ENCODE data around the gene AK5.
"Not testable (repeated sequence)": the region's sequence is repeated elsewhere in the genome, so short reads cannot be mapped to it uniquely, and the experiment has no call there.

AK5 gene

DNA sequence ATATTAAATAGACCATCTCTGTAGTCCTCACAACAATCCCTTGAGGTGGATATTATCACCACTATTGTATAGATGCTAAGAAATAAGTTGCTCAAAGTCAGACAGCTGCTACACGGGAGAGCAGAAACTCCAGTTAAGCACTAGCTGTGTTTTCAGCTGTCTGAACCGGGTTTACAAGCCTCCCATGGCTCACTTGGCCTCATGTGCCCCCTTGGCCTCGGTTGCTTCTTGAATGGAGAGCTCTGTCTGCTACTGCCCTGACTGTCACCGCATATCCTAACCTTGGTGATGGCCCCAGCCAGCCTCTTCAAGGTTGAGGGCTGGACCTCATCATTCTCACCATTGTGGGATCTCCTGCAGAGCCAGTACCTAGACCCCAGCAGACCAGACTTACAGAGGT is 123.4 kb downstream of the AK5 start:
- no peak for DNase-seq

DNA sequence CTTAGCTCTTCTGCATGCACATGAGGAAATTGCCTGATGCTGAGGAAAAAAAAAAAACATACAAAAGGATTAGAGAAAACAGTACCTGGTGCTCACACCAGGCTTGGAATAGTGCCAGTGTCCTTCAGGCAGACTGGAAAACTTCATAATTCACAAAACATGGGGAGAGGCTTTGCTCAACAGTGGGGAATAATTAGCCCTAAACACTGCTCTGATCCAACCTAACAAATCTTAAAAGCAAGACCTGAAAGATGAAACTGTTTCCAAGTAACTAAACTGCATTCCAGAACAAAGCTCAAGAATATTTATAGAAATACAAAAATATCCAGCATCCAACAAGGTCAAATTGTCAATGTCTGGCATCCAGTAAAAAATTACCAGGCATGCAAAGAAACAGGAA is 124.8 kb downstream of the AK5 start:
- no peak for DNase-seq

DNA sequence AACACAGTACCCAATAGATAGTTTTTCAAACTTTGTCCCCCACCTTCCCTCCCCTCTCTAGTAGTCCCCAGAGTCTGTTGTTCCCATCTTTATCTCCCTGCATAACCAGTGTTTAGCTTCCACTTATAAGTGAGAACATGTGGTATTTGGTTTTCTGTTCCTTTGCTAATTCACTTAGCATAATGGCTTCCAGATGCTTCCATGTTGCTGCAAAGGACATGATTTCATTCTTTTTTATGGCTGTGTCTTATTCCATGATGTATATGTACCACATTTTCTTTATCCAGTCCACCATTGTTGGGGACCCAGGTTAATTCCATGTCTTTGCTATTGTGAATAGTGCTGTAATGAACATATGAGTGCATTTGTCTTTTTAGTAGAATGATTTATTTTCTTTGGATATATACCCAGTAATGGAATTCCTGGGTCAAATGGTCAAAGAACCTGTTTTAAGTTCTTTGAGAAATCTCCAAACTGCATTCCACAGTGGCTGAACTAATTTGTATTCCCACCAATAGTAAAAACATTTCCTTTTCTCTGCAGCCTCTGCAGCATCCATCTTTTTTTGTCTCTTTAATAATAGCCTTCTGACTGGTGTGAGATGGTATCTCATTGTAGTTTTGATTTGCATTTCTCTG is 126.0 kb downstream of the AK5 start:
- no peak for DNase-seq

DNA sequence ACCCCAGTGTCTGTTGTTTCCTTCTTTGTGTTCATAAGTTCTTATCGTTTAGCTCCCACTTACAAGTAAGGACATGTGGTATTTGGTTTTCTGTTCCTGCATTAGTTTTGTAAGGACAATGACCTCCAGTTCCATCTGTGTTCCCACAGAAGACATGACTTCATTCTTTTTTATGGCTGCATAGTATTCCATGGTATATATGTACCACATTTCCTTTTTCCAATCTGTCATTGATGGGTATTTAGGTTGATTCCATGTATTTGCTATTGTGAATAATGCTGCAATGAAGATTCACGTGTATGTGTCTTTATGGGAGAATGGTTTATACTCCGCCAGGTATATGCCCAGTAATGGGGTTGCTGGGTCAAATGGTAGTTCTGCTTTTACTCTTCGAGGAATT is 127.1 kb downstream of the AK5 start:
- DNase-seq, result not testable (repeated sequence)

DNA sequence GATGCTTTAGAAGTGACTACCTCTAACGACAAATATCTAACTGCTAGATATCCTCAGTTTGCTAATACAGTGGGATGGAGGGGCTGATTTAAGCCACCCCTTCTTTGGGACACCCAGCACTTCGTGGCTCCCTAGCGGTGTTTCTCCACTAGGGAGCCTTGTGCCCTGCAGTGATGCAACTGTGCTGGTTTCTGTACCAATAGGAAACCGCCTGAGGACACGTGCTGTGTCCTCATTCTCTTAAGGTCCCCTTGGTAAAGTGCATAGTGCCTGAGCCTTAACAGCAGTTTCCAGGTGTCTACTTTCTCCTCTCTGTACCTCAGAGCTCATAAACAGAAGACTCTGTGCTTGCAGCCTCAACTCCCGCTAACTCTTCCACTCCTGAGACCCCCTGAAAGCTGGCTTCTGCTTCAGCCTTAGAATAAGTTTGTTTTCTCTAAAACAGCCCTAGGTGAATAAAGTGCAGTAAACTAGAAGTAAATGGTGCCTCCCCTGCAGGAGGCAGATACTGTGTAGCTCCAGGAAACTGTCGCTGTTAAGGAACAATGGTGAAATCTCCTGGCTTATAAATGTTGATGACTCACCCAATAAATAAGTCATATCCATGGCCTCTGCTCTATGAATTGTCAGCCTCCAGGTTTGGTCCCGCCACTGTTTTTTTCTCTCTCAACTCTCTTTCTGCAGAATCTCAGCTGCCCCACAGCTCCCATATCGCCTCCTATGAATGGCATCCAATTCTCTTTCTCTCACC is 130.4 kb downstream of the AK5 start:
- peak; percentile 11 for DNase-seq

DNA sequence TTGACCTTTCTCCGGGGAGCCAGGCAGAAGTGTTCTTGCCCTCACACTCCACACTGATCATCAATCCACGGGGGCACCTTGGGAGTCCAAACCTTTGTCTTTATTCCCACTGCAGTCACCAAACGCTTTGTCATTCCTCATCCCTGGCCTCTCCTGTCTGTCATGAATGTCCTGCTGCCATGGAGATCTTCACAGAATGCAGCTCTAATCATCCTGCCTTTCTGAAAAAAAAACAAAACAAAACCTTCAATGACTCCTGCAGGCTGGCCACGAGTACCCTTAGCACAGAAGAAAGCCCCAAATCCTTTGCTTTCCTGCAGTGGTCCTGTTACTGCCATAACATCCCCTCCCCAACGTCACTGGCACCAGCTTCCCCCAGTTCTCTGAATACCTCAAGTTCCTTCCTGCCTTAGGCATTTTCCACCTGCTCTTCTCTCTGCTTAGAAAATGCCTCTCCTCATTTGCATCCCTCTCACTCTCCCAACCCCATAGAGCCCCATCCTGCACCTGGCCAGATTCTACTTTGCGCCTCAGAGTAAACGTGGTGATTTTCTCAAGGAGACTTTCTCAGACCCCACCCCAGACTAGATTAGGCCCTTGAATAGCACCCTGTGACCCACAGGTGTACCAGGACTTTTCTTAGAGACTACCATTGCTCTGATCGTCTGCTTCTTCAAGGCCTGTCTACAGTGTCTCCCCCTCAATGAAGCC is 131.2 kb downstream of the AK5 start:
- no peak for DNase-seq

DNA sequence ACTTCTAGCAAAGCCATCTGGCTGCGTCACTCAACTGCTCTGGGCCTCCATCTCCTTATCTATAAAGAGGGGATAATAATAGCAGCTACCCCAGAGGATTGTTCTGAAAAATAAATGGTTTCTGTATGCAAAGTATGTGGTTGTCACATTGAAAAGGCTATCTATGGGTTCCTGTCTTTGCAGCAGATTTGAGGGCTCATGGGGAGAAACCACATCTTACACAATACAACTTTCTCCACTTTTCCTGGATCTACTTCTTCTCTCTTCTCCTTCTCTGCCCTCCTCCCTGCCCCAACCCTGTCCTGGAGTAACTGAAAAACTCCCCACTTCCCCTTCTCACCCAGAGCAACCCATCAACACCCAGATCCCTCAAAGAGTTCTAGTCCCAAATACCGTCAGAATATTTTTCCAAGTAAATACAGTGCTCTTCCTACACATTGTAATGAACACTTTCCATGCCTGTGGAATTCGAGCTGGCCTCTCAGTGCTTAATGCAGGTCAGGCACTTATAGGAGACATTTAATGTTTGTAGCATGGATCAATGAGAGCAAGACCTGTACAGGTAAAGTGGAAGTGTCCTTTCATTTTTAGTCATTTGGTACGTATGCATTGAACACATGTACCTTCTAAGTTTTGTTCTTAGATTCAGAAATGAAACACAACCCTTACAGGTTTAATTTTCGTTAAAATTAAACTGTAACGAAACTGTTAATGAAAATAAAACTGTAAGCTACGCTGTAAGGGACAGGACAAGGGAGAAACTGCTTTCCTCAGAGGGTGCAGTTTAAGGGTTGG is 131.9 kb downstream of the AK5 start:
- peak; percentile 42 for DNase-seq

DNA sequence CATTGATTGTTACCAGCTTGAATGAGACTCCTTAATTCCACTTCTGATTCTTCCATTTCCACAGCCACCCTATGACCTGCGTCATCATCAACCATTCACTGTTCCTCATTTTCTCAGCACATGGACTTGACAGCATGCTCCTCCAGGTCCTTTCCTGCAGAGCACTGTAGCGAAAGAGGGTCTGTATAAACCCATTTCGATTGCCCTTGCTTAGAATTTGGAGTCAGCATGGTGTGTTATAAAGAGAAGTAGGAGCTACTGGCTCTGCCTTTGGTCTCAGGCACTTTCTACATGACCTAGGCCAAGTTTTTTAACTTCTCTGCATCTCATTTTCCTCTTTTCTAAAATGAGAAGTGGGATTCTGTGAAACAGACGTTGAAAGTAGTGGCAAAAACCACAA is 133.8 kb downstream of the AK5 start:
- peak; percentile 44 for DNase-seq

DNA sequence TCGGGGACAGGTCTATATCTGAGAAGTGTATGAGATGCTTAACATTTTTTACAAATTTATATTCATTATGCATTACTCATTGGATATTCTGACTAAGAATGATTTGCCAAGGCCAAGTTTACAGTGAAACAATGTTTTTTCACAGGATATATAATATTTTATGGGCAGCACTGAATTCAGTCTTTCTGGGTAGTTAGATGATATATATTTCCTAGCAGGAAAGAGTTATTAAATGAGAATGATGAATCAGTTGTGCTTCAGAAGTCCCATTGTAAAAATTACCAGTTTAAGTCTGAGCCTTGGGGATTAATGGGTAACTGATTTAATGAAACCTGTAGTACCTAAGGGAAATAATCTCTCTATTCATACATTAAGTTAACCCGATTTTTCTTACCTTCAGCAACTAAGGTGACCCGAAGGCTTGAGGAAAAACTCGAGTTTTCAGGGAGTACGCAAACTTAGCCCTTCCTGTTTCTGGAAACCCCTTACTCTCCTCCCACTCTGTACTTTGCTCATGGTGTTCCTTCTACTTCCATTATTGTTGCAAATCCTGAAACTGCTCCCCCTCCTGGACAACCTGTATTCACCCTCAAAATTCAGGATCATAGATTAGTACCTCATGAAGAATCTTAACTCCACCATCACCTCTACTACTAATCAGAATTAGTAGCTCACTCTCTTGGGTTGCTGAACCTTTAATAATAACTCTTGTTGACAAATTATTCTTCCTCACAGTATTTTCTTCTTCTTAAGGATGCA is 135.1 kb downstream of the AK5 start:
- peak; percentile 31 for DNase-seq

DNA sequence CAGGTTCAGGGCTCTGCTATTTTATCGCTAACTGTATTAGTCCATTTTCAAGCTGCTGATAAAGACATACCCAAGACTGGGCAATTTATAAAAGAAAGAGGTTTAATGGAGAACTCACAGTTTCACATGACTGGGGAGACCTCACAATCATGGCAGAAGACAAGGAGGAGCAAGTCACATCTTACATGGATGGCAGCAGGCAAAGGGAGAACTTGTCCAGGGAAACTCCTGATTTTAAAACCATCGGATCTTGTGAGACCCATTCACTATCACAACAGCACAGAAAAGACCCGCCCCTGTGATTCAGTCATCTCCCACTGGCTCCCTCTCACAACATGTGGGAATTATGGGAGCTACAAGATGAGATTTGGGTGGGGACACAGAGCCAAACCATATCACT is 136.2 kb downstream of the AK5 start:
- DNase-seq, result not testable (repeated sequence)

DNA sequence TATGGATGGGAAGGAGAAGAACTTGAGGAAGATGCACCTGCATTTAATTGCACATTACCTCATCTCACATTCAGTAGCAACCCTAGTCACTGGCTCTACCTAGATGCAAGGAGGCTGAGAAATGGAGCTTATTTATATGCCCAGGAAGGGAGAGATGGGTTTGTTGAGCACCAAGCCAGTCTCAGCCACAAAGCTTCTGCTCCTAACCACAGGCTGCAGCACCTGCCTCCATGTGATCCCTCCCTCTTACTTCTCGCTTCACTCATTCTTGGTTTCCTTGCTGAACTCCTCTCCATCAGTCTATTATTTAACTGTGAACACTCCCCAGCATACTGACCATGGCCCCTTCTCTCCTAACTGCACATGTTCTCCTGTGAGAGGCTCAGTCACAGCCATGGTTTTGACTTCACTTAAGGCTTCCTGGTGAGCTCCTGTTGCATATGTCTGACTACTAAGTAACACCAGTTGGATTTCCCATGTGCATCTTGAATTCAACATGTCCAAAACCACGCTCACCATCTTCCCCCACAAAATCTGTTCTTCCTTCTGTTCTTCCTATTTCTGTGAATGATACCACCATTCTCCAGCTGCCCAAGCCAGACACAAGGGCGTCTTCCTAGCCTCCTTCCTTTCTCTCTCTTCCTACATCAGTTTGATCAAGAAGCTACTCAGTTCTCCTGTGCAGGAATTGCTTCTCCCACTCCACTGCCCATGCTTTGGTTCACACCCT is 139.8 kb downstream of the AK5 start:
- no peak for DNase-seq

DNA sequence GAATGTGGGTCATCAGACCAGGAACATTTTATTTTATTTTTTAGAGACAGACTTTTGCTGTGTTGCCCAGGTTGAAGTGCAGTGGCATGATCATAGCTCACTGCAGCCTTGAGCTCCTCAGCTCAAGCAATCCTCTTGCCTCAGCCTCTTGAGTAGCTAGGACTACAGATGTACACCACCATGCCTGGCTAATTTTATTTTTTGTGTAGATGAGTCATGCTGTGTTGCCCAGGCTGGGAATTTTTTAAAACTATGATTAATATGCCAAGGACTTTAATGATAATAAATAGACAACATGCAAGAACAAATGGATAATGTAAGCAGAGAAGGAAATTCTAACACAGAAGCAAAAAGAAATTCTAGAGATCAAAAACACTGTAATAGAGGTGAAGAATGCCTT is 142.4 kb downstream of the AK5 start:
- DNase-seq, result no peak

DNA sequence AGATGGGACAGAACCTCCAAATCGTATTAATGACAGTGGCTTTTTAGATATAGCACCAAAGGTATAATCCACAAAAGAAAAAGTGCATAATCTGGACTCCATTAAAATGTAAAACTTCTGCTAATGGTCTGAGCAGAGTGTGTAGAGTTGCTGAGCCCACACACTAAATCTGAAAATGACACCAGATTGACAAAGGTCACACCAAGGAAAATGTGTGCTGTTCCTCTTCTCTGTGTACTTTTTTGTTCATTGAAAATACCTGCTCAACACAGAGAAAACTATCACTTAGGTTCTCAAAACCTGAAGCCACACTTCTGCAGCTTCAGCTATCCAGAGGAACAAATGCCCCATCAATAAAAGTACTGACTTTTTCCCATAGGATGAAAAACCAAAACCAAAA is 146.2 kb downstream of the AK5 start:
- no peak for DNase-seq

DNA sequence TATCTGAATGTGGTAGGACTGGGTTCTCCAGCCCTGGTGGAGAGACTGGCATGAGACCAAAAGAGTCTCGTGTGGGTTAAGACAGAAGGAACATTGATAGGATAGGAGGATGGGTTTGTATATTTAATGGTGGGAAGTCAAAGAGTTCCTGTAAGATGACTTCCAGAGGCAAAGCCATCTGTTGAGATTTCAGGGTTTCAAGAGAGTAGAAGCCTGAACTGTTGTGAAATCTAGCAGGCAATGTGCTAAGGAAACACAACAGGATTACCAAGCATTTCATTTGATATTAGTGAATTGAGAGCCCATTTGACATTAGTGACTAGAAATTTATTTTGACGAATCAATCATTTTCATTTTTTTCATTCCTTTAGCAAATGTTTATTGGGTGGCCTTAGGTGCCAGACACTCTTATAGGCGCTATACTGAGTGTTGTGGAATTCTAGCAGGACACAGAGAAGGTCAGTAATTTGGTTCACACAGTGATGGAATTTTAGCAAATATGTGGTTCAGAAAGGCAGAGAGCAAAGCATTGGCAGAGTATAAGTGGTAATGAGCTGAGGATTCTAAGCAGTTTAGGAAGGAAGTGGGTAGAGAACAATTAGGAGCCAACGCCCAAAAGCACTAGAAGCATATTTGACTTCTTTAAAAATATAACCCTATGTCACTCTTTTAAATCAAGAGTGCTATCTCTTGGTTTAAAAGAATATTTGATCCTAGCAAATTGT is 149.3 kb downstream of the AK5 start:
- peak; percentile 51 for DNase-seq

DNA sequence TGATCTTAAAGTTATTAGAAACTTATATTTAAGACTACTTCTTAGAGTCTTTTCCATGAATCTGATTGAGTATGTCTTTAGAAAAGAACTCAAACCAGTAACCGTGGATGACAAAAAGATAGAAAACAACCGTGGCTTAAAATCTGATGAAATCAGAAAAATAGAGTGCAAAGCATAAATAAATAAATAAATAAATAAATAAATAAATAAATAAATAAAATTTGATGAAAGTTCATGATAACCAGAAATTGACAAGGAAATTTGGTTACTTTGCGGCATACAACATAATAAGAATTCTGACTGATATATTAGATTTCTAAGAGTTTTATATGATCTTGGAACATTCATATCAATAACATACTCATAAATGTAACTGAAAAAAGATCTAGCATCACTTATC is 152.1 kb downstream of the AK5 start:
- DNase-seq, result no peak

DNA sequence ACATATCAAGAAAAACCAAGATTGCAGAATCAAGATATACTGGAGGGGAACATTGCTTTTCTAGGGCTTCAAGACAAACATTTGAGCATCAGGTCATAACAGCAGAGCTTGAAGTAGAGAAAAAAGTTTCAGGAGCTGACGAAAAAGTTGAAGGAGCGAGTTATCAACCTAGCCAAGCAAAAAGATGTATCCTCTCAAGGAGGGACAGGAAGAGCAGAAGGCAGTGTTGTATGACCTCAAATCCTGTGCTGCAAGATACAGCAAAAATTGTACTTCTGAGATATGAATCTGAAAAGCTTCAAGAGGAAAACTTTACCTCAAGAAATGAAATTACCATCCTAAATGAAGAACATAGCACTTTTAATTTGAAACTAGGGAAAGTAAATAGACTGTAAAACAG is 153.1 kb downstream of the AK5 start:
- DNase-seq, result no peak

DNA sequence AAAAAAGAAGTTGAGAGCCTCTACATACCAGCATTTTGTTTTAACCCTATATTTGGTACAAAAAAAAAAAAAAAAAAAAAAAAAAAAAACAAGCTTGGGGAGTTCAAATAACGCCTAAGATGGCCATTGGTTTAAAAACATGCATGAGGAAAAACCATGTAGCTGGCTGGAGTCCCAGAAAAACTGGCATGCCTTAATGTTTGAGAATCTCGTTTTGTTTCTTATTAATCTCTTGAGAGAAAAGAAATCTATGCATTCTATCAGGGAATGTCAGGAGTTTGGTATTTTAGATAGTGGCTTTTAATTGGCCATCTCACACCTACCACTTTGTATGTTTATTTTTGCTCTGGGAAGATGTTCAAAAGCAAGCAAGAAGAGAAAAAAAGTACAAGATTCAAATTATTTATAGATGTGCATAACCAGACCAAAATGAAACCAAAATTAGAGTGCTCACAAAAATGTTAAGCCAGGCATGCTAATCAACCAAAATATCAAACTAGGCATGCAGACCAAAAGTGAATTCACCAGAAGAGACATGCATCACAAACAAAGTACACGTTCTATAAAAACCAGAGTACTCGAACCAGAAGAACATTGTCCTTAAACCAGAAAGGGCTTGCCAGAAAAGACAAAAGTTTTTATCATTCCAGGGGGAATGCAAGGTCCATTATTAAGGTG is 156.6 kb downstream of the AK5 start:
- no peak for DNase-seq

DNA sequence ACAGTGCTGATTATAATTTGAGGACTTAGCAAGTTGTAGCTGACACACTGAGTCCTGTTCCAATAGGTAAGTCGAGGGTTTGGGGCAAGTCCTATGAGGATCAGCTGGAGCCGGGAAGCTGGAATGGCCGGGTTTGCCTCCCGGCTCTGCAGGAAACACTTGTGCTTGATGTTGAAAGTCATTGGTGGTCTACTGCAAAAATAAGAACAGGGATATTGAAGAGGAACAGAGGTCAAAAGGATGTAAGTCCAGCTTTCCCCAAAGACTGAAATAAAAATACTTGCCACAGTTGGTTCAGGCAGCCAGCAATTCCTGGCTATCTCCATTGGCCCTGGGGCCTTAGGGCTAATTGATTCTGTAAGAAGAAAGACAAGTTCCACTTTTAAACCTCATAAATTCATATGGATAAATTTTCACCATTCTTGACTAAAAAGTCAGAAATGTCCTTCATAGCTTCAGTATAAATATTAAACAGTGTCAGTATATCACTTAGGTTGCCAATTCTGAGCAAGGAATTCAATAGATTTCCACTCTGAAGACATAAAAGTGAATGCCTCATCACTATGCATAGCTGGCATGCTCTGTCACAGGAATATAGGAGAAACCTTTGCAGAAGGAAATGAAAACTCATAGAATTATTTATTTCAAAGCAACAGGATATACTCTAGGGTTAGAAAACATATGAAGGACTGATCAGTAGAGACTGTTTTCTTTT is 165.2 kb downstream of the AK5 start:
- DNase-seq, result no peak

DNA sequence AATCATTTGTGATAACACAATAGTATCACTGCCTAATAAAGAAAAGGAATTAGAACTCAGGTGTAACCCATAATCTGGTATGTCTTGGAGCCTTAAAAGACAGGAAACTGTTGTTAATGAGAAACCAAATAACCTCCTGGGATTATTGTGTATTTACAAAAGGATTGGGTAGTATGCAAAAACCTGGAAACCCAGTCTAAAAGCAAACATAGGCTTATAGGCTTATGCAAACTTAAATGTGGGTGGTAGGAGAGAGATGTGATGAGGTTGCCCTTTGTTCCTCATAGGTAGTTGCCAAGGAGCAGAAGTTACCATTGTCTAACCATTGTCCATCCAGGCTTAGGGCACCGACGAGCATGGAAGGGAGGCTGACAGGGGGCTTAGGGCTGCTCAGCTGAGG is 165.8 kb downstream of the AK5 start:
- DNase-seq, result no peak

DNA sequence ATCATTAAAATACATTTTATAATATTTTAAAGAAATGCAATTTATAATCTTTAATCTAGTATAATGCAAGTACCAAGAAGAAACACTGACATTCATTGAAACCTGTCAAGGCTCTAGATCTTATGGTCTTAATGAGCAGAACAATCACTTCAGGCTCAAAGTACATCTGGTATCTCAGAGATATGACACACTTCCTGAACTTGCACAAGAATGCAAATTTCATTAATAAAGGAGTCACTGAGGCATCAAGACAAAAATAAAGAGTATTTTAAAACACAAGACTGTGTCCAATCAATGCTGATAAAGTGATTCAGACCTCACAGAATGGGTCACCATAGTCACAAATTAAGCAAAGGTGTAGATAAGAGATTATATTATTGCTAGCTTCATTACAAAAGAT is 178.1 kb downstream of the AK5 start:
- DNase-seq, result peak; percentile 10

Data from hematopoietic multipotent progenitor cell treated with erythropoietin and hydrocortisone succinate and interleukin-3 and kit ligand, for 6 days (in vitro differentiated cells).